NCI-H460 (cell line): ENCODE data around the gene AGPS. TPM values are rescaled to one million over a fixed set of nuclear protein-coding genes. Genes with fewer than 3 reads are reported as not detected.

ENCODE experiments used
- DNase-seq: peaks from one replicate; pipeline ENCODE4 v3.0.0-alpha.2; 2016; ENCODE audit warnings: low read depth; ENCODE audit errors: extremely low read depth
- total RNA-seq: library from RNA; depleted of rRNA; stranded (reverse); fragments of >200 nt; shearing (Covaris generic); gene quantifications from 2 replicates; pipeline ENCODE4 v1.2.3, GENCODE V29; 2014

AGPS gene
- total RNA-seq, 1 experiment from 2014 or later: 61.8 TPM

GRCh38 chr2:177383935-177384334 is 8.6 kb upstream of the AGPS start:
- DNase-seq: no peak

GRCh38 chr2:177385151-177385550 is 7.4 kb upstream of the AGPS start:
- DNase-seq: no peak

GRCh38 chr2:177391822-177392372 is 676 bp upstream of the AGPS start:
- DNase-seq: no peak

- no peak for DNase-seq
Measured at GRCh38 chr2:177393203-177393755, 706 bp downstream of the AGPS start.

GRCh38 chr2:177393824-177394593 is 1.4 kb downstream of the AGPS start:
- no peak for DNase-seq

GRCh38 chr2:177394594-177394973 is 2.0 kb downstream of the AGPS start:
- DNase-seq: no peak

- DNase-seq: no peak
Measured at GRCh38 chr2:177395351-177396065, 2.9 kb downstream of the AGPS start.

- no peak for DNase-seq
Measured at GRCh38 chr2:177396703-177397460, 4.3 kb downstream of the AGPS start.

GRCh38 chr2:177397481-177398289 is 5.1 kb downstream of the AGPS start:
- DNase-seq: no peak

GRCh38 chr2:177398290-177398683 is 5.7 kb downstream of the AGPS start:
- no peak for DNase-seq

GRCh38 chr2:177398791-177399190 is 6.2 kb downstream of the AGPS start:
- DNase-seq: no peak

- no peak for DNase-seq
Measured at GRCh38 chr2:177399376-177399775, 6.8 kb downstream of the AGPS start.

GRCh38 chr2:177400337-177400923 is 7.9 kb downstream of the AGPS start:
- DNase-seq: no peak

- no peak for DNase-seq
Measured at GRCh38 chr2:177402096-177402495, 9.5 kb downstream of the AGPS start.

- no peak for DNase-seq
Measured at GRCh38 chr2:177403838-177404237, 11.3 kb downstream of the AGPS start.

GRCh38 chr2:177404243-177404642 is 11.7 kb downstream of the AGPS start:
- no peak for DNase-seq

- DNase-seq: no peak
Measured at GRCh38 chr2:177405029-177405692, 12.6 kb downstream of the AGPS start.

- DNase-seq: no peak
Measured at GRCh38 chr2:177406182-177406581, 13.6 kb downstream of the AGPS start.

- DNase-seq: no peak
Measured at GRCh38 chr2:177407031-177407430, 14.5 kb downstream of the AGPS start.
